GM12873 (cell line): Measurements from ENCODE around the gene HRNR.
A peak's percentile ranks its signal among the peaks of the same experiment; 100 is the strongest.

Experiments used
- TF ChIP-seq, protein P1 (sequence below): IDR thresholded peaks from 2 replicates; pipeline ENCODE4 v1.5.1; 2012; ENCODE audit warnings: low read depth, mild to moderate bottlenecking, moderate library complexity, low read length, control low read depth; ENCODE audit not compliant: insufficient read depth; ENCODE audit errors: missing control alignments

HRNR gene

DNA sequence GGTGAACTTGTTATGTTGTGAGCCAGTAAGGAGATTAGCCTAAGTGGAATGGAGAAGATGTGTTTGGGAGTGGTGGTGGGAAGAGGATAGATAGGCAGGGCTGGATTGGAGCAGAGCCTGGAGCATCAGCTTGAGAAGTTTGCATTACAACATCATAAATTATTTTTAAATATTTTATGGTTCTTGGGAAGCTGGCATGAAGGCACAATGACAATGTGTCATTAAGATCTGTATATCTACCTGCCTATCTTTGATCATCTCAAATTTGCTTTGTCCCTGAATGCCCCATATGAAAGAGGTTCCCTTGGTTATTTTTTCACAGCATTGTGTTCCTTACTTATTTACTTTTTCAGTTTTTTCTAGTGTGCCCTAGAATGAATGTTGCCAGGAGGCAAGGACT, 32.3 kb downstream of the HRNR start:
- TF ChIP-seq, protein P1, sequence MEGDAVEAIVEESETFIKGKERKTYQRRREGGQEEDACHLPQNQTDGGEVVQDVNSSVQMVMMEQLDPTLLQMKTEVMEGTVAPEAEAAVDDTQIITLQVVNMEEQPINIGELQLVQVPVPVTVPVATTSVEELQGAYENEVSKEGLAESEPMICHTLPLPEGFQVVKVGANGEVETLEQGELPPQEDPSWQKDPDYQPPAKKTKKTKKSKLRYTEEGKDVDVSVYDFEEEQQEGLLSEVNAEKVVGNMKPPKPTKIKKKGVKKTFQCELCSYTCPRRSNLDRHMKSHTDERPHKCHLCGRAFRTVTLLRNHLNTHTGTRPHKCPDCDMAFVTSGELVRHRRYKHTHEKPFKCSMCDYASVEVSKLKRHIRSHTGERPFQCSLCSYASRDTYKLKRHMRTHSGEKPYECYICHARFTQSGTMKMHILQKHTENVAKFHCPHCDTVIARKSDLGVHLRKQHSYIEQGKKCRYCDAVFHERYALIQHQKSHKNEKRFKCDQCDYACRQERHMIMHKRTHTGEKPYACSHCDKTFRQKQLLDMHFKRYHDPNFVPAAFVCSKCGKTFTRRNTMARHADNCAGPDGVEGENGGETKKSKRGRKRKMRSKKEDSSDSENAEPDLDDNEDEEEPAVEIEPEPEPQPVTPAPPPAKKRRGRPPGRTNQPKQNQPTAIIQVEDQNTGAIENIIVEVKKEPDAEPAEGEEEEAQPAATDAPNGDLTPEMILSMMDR, result no peak

DNA sequence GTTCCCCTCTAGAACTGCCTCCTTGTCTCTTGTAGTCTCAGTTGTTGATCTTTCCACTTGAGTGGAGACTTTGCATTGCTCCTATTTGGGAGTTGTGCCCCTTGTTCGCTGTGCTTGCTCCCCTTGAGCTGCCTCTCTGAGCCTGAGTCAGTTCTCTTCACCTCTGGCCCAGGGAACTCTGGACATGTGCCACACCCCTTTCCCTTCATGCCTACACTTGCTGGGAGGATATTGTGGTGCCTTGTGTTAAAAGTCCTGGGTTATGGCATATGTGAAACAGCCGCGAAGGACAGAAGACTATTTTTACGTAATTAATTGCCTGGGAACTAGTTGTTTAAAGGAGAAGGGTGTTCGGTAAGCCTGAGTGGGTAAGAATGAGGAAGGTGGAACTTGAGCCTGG, 32.7 kb downstream of the HRNR start:
- TF ChIP-seq, protein P1, result no peak

DNA sequence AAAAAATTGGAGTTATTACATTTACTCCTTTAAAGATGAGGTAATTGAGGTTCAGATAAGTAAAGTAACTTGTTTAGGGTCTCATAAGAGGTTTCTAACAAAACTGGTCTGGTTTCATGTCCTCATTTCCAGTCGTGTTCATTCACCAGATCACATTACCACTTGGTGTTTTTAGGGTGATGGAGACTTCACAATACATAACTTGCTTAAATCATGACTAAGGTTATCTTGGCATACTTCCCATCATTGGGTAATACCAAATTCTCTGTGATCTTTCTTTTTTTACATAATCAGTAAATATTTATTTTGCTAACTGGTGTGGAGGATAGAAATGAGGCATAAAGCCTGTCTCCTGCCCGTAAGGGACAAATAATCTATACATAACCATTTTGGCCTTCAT, 33.4 kb downstream of the HRNR start:
- TF ChIP-seq, protein P1, result no peak

DNA sequence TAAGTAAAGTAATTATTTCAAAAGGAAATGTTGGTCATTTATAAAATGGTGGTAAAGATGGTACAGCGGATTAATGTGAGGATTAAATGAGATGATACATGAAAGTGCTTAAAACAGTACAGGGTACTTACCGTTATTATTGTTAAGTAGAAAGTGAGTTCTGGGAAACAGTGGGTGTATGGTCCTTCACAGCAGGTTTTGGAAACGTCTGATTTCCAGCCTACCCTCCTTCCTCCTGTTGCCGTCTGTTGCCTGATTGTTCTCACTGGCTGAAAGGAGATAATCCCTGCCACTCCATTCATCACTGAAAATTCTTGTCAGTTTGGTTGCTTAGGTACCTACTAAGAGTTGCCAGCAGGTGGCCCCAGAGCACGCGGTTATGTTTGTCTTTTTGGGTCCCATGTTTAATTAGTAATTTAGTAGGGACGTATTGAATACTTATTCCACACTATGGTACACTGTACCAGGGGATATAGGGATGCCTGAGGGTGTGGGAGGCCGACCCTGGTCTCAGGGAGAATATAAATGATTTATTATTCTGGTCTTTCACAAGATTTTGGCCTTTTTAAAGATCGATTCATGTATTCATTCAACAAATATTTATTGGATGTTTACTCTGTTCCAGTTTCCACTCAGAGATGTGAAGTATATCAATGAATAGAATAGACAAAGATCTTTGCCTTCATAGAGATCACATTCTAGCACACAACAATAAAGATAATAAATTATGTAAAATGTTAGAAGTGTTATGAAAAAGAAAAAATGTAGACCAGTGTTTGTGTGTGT, 34.1 kb downstream of the HRNR start:
- TF ChIP-seq, protein P1, result peak; percentile 75

- TF ChIP-seq, protein P1, result peak; percentile 87
Observed at GRCh38 chr1:152188673-152189591, 35.1 kb downstream of the HRNR start.

DNA sequence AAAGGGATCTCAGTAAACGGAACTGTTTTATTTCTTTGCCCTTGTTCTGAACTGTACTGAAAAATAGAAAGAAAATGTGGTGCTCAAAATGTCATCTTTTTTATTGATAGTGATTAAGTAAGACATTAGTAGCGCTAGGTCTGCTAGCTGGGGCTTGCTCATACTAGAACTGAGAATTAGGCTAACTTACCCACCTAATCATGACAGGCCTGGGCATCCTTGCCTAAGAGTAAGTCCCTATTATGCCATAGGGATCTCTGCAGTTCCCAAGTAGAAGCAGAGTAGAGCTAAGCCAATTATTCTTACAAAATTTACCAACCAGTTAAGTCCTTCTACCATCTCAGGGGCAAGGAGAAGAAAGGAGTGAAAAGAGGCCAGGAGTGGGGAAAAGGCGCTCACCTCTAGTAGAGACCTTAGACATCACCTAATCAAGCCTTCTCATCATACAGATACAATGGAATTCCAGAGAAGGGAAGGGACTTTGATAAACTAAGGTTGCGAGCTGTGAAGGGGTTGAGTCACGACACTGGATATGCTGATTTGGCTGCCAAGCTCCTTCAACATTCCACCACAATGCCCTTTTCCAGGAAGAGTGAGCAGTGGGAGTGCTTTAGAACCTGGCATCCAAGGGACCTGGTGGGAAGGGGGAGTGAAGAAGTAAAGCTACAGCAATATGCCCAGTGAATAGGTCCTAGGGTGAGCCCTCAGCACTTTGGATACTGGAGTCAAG, 37.3 kb downstream of the HRNR start:
- TF ChIP-seq, protein P1, result no peak
